ENCODE data around the gene KLF13. TPM values are rescaled to one million over a fixed set of nuclear protein-coding genes. Genes with fewer than 3 reads are reported as not detected.

KLF13 gene
- total RNA-seq, 1 experiment from 2014 or later = 78.6 TPM

GRCh38 chr15:31295658-31296057, 31.0 kb upstream of the KLF13 start:
- Histone ChIP-seq H3K36me3 (ENCODE audit: control insufficient read depth, insufficient read depth, low read length) (no peaks in the 10 kb centered on the region), H3K4me3 (ENCODE audit: low read depth in 2 of 2, low read length in 2 of 2) (no peak overlapping the region), H3K9me3 (ENCODE audit: control insufficient read depth, insufficient read depth, low read depth, low read length) (no peaks in the 10 kb centered on the region), H3K27me3 (ENCODE audit: control insufficient read depth, insufficient read depth, low read length) (peaks cover 6% of the 10 kb centered on the region), H3K4me1 (ENCODE audit: control insufficient read depth, insufficient read depth, low read length) (peaks cover 23% of the 10 kb centered on the region), H3K27ac (ENCODE audit: low read length) (peak overlapping the region; percentile 70; the same call in 1 of the 2 replicates)
- TF ChIP-seq TCF7L2 (IDR thresholded peaks at IDR 0.05; ENCODE audit: low read depth, low read length) = no peak
- no peak for TF ChIP-seq REST (IDR thresholded peaks at IDR 0.05; ENCODE audit: insufficient read depth in 1 of 2, low read depth in 2 of 2, low read length in 1 of 2)
- no peak for TF ChIP-seq CTCF (IDR thresholded peaks at IDR 0.05)
- no peak for TF ChIP-seq POLR2AphosphoS5 (IDR thresholded peaks at IDR 0.05; ENCODE audit: low read depth, low read length)
- TF ChIP-seq SIN3A (IDR thresholded peaks at IDR 0.05; ENCODE audit: borderline replicate concordance, insufficient read depth, low read depth, low read length) = no peak
- ATAC-seq (no peak), DNase-seq (ENCODE audit: low read depth, low spot score) (no peak)
- BruUV-seq (replicated peaks) = no TSS peak
- intact Hi-C loops (cut with micrococcal nuclease; ENCODE audit: unreplicated experiment) (no loop called here), in situ Hi-C loops (cut with HindIII; ENCODE audit: low pct_unique_long_range_greater_than_20kb, low sequenced_read_pairs) (no loop called here)
- CTCF ChIA-PET = no interaction called here
- POLR2A ChIA-PET = interaction anchor here (0.6 kb wide), 1 partner anchor 95 kb away, joined by 3 read pairs; no protein-coding TSS in a partner anchor

GRCh38 chr15:31296219-31296645, 30.4 kb upstream of the KLF13 start:
- POLR2A ChIA-PET = interaction anchor here (0.6 kb wide), 1 partner anchor 96 kb away, joined by 3 read pairs; no protein-coding TSS in a partner anchor
- no peak for DNase-seq (ENCODE audit: low read depth, low spot score)
- TF ChIP-seq POLR2AphosphoS5 (IDR thresholded peaks at IDR 0.05; ENCODE audit: low read depth, low read length) (no peak), REST (IDR thresholded peaks at IDR 0.05; ENCODE audit: insufficient read depth in 1 of 2, low read depth in 2 of 2, low read length in 1 of 2) (no peak), SIN3A (IDR thresholded peaks at IDR 0.05; ENCODE audit: borderline replicate concordance, insufficient read depth, low read depth, low read length) (no peak), CTCF (IDR thresholded peaks at IDR 0.05) (no peak)
- Histone ChIP-seq H3K27ac (ENCODE audit: low read length) (peak overlapping the region; percentile 70), H3K9me3 (ENCODE audit: control insufficient read depth, insufficient read depth, low read depth, low read length) (no peaks in the 10 kb centered on the region), H3K4me3 (ENCODE audit: low read depth in 2 of 2, low read length in 2 of 2) (no peak overlapping the region), H3K36me3 (ENCODE audit: control insufficient read depth, insufficient read depth, low read length) (no peaks in the 10 kb centered on the region), H3K27me3 (ENCODE audit: control insufficient read depth, insufficient read depth, low read length) (peaks cover 6% of the 10 kb centered on the region), H3K4me1 (ENCODE audit: control insufficient read depth, insufficient read depth, low read length) (peaks cover 23% of the 10 kb centered on the region)
- CTCF ChIA-PET = no interaction called here
- BruUV-seq (replicated peaks) = no TSS peak
- no peak for ATAC-seq
- intact Hi-C loops (cut with micrococcal nuclease; ENCODE audit: unreplicated experiment) = no loop called here
- in situ Hi-C loops (cut with HindIII; ENCODE audit: low pct_unique_long_range_greater_than_20kb, low sequenced_read_pairs) = no loop called here
